Uterus (tissue), 4 donors: ENCODE measurements around the gene CREB3L2. TPM values are rescaled to one million over a fixed set of nuclear protein-coding genes. Genes with fewer than 3 reads are reported as not detected.
"Not testable (repeated sequence)": the region's sequence is repeated elsewhere in the genome, so short reads cannot be mapped to it uniquely, and the experiment has no call there.

Experiments used
- DNase-seq, 2 donors: peaks; one replicate each; pipeline ENCODE4 v3.0.0-alpha.2; 2019 to 2020
- H3K27ac ChIP-seq, 2 donors: fragments of 200-600 bp; sonication (generic); 1 replicate in 1 of 2; 2 replicates in 1 of 2; pipeline ENCODE4 v1.5.1; 2016 to 2018
- H3K27me3 ChIP-seq, 2 donors: fragments of 200-600 bp; sonication (generic); one replicate each; pipeline ENCODE4 v1.5.1; 2018 to 2019; ENCODE audit warnings: control low read depth in 1 of 2
- H3K36me3 ChIP-seq, 2 donors: fragments of 200-600 bp; sonication (generic); one replicate each; pipeline ENCODE4 v1.5.1; 2019; ENCODE audit warnings: control low read depth in 1 of 2
- H3K4me1 ChIP-seq, 2 donors: fragments of 200-600 bp; sonication (generic); one replicate each; pipeline ENCODE4 v1.5.1; 2018 to 2019; ENCODE audit warnings: control low read depth in 1 of 2
- H3K4me3 ChIP-seq, 2 donors: fragments of 200-600 bp; sonication (generic); 1 replicate in 1 of 2; 2 replicates in 1 of 2; pipeline ENCODE4 v1.5.1; 2018 to 2019; ENCODE audit warnings: mild to moderate bottlenecking in 1 of 2
- H3K9me3 ChIP-seq, 2 donors: fragments of 200-600 bp; sonication (generic); one replicate each; pipeline ENCODE4 v1.5.1; 2019; ENCODE audit warnings: control low read depth in 1 of 2
- POLR2A ChIP-seq, 2 donors: fragments of 450-650 bp; IDR thresholded peaks; one replicate each; pipeline ENCODE4 v1.6.1; 2016; ENCODE audit warnings: antibody characterized with exemption in 2 of 2, mild to moderate bottlenecking in 1 of 2, moderate library complexity in 1 of 2
- intact Hi-C: fragments of 100-400 bp; cut with DNase I; formaldehyde crosslinking; loops from one replicate; pipeline ENCODE4 v1.15.1; 2023; ENCODE audit warnings: low total_unique reads
- total RNA-seq, 4 donors: library from RNA; depleted of rRNA in 3 of 4; stranded (reverse); fragments of >200 nt in 3 of 4; gene quantifications; one replicate each; pipeline versions ENCODE4 v1.1.0 to v1.2.4, GENCODE V29; 2014 to 2023
- TF ChIP-seq, protein P1 (sequence below), 4 experiments: fragments of 200-600 bp in 2 of 4; fragments of 450-650 bp in 2 of 4; sonication (generic) in 2 of 4; IDR thresholded peaks; one replicate each; pipeline ENCODE4 v1.5.1; 2016 to 2019; ENCODE audit warnings: antibody characterized with exemption in 4 of 4, mild to moderate bottlenecking in 2 of 4, moderate library complexity in 1 of 4
- donor health status: DM: yes; HTN: yes; CAD: no.

CREB3L2 gene
- total RNA-seq, 4 donors from 2014 or later: 24.7 to 185 (median 41.1) TPM

DNA sequence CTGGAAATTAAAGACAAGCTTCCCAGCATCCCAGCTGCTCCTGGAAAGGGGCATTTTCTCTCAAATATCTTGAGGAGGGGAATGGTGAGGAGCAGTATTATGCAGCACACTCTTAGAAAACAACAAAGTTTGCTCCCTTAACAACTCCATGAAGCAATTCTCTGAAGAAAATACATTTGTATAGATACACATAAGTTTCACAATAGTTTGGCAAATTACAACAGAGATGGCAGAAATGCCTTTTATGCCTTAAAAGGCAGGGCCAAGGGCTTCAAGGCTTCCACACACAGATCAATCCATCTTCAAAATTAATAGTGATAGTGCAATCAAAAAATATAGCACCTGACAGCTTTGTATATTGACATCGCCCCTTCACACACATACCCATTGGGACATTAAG is 167.3 kb downstream of the CREB3L2 start:
- intact Hi-C loops: no loop called here
- Histone ChIP-seq H3K27me3 (no peaks in the 10 kb centered on the region), H3K4me3 (no peak overlapping the region), H3K36me3 (no peaks in the 10 kb centered on the region), H3K4me1 (no peaks in the 10 kb centered on the region), H3K27ac (no peak overlapping the region), H3K9me3 (peaks cover 0 to 4% of the 10 kb centered on the region in 2 donors)
- DNase-seq: no peak
- TF ChIP-seq, protein P1, sequence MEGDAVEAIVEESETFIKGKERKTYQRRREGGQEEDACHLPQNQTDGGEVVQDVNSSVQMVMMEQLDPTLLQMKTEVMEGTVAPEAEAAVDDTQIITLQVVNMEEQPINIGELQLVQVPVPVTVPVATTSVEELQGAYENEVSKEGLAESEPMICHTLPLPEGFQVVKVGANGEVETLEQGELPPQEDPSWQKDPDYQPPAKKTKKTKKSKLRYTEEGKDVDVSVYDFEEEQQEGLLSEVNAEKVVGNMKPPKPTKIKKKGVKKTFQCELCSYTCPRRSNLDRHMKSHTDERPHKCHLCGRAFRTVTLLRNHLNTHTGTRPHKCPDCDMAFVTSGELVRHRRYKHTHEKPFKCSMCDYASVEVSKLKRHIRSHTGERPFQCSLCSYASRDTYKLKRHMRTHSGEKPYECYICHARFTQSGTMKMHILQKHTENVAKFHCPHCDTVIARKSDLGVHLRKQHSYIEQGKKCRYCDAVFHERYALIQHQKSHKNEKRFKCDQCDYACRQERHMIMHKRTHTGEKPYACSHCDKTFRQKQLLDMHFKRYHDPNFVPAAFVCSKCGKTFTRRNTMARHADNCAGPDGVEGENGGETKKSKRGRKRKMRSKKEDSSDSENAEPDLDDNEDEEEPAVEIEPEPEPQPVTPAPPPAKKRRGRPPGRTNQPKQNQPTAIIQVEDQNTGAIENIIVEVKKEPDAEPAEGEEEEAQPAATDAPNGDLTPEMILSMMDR (IDR thresholded peaks at IDR 0.05): no peak
- no peak for TF ChIP-seq POLR2A (IDR thresholded peaks at IDR 0.05)

DNA sequence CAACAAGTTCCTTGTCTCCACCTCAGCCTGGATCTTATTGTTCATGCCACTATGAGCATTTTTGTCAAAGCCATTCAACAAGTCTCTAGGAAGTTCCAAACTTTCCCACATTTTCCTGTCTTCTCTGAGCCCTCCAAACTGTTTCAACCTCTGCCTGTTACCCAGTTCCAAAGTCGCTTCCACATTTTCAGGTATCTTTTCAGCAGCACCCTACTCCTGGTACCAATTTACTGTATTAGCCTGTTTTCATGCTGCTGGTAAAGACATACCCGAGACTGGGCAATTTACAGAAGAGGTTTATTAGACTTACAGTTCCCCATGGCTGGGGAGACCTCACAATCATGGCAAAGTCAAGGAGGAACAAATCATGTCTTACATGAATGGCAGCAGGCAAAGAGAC is 168.9 kb downstream of the CREB3L2 start:
- DNase-seq, H3K4me1 ChIP-seq, H3K36me3 ChIP-seq, H3K9me3 ChIP-seq, H3K27ac ChIP-seq, intact Hi-C loops, H3K4me3 ChIP-seq, H3K27me3 ChIP-seq: not testable (repeated sequence)

DNA sequence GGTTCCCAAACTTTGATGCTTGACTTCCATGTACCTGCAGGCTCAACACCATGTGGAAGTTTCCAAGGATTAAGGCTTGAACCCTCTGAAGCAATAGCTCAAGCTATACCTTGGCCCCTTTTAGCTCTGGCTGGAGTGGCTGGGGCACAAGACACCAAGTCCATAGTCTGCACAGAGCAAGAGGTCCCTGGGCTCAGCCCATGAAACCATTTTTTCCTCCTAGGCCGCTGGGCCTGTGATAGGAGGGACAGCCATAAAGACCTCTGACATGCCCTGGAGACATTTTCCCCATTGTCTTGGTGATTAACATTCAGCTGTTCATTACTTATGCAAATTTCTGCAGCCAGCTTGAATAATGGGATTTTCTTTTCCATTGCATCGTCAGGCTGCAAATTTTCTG is 169.5 kb downstream of the CREB3L2 start:
- Histone ChIP-seq H3K4me3 (no peak overlapping the region), H3K9me3 (peaks cover 0 to 4% of the 10 kb centered on the region in 2 donors), H3K27ac (no peak overlapping the region), H3K4me1 (no peaks in the 10 kb centered on the region), H3K27me3 (no peaks in the 10 kb centered on the region), H3K36me3 (no peaks in the 10 kb centered on the region)
- no peak for TF ChIP-seq POLR2A (IDR thresholded peaks at IDR 0.05)
- TF ChIP-seq, protein P1 (IDR thresholded peaks at IDR 0.05): no peak
- DNase-seq: no peak
- intact Hi-C loops: no loop called here

DNA sequence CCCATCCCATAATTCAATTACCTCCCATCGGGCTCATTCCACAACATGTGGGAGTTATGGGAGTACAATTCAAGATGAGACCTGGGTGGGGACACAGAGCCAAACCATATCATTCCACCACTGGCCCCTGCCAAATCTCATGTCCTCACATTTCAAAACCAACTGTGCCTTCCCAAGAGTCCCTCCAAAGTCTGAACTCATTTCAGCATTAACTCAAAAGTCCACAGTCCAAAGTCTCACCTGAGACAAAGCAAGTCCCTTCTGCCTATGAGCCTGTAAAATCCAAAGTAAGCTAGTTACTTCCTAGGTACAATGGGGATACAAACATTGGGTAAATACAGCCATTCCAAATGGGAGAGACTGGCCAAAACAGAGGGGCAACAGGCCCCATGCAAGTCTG is 170.3 kb downstream of the CREB3L2 start:
- H3K9me3 ChIP-seq, H3K4me3 ChIP-seq, H3K4me1 ChIP-seq, H3K27me3 ChIP-seq, intact Hi-C loops, H3K36me3 ChIP-seq, DNase-seq, H3K27ac ChIP-seq: not testable (repeated sequence)

DNA sequence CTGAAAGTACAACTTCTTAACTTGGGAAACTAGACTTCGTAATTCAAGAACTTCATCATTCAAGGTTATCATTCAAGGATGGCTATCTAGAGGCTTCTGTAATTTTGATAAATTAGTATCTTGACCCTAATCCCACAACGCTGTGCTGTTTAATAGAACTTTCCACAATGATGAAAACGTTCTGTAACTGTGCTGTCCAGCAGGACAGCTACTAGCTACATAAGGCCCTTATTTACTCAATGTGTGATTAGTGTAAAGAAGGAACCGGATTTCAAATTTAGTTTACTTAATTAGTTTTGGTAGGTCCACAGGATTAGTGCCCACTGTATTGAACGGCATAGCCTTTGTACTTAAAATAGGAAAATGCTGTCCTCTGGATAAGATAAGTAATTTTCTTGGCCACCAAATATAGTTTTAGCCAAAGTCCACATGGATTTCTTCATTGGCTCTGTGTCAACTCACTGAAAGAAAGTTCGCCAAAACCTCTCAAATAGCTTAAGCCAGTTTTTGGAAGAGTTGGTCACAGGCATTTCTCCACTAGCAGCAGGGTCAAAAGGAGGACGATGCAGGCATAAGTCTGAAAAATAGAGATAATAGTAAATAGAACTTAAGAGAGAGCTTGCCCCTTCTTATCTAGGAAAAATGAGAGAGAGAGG is 172.4 kb downstream of the CREB3L2 start:
- Histone ChIP-seq H3K27me3 (no peaks in the 10 kb centered on the region), H3K36me3 (no peaks in the 10 kb centered on the region), H3K9me3 (peaks cover 0 to 4% of the 10 kb centered on the region in 2 donors), H3K4me3 (no peak overlapping the region), H3K4me1 (no peaks in the 10 kb centered on the region), H3K27ac (no peak overlapping the region)
- TF ChIP-seq, protein P1 (IDR thresholded peaks at IDR 0.05): no peak
- DNase-seq: no peak
- intact Hi-C loops: no loop called here

DNA sequence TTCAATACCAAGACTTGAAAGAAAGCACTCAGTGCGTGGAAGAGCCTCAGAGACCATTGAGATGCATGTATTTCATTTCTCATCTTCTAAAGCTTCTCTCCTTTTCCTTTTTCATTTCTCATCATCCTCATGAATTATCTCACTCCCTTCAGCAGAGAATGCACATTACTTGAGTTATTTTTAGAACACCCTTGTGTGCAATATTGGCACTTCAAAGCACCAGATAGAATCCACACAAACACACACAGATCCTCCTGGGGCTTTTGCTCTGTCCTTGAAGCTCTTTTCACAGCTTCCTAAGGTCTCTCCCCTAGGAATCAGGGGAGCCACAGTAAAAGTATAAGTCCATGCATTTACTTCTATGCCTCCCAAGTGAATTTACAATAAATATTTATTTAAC is 173.4 kb downstream of the CREB3L2 start:
- TF ChIP-seq POLR2A (IDR thresholded peaks at IDR 0.05): no peak
- TF ChIP-seq, protein P1 (IDR thresholded peaks at IDR 0.05): no peak
- peaks cover 0 to 4% of the 10 kb centered on the region in 2 donors for H3K9me3 ChIP-seq
- DNase-seq: no peak
- no peaks in the 10 kb centered on the region for H3K27me3 ChIP-seq
- no peak overlapping the region for H3K27ac ChIP-seq
- H3K4me1 ChIP-seq: no peaks in the 10 kb centered on the region
- intact Hi-C loops: no loop called here
- no peak overlapping the region for H3K4me3 ChIP-seq
- H3K36me3 ChIP-seq: no peaks in the 10 kb centered on the region
